Neuron (in vitro differentiated cells): ENCODE measurements around the gene HSPBAP1.
"Not testable (repeated sequence)": the region's sequence is repeated elsewhere in the genome, so short reads cannot be mapped to it uniquely, and the experiment has no call there.

Experiments used
- H2AFZ ChIP-seq: one replicate; pipeline ENCODE4 v1.6.1; 2013; ENCODE audit warnings: low read depth, mild to moderate bottlenecking, inconsistent platforms, low read length, moderate library complexity
- H3K27me3 ChIP-seq: one replicate; pipeline ENCODE4 v1.6.1; 2013; ENCODE audit warnings: low read length; ENCODE audit not compliant: insufficient read depth
- H3K36me3 ChIP-seq: one replicate; pipeline ENCODE4 v1.6.1; 2013; ENCODE audit warnings: low read length; ENCODE audit not compliant: insufficient read depth
- H3K4me1 ChIP-seq: one replicate; pipeline ENCODE4 v1.6.1; 2013; ENCODE audit warnings: low read length; ENCODE audit not compliant: insufficient read depth
- H3K4me3 ChIP-seq: 2 replicates; pipeline ENCODE4 v1.5.1; 2013; ENCODE audit warnings: mild to moderate bottlenecking, low read length, moderate library complexity
- H3K9me3 ChIP-seq: one replicate; pipeline ENCODE4 v1.6.1; 2013; ENCODE audit warnings: low read length

The HSPBAP1 gene

GRCh38 chr3:122747295-122747694 lies 46.3 kb downstream of the HSPBAP1 start:
- H3K9me3 ChIP-seq, H2AFZ ChIP-seq, H3K4me3 ChIP-seq, H3K27me3 ChIP-seq, H3K4me1 ChIP-seq, H3K36me3 ChIP-seq: not testable (repeated sequence)

- Histone ChIP-seq H3K36me3 (peaks cover 4% of the 10 kb centered on the region), H3K4me3 (no peak overlapping the region), H2AFZ (no peak overlapping the region), H3K9me3 (peaks cover 3% of the 10 kb centered on the region), H3K27me3 (no peaks in the 10 kb centered on the region), H3K4me1 (no peaks in the 10 kb centered on the region)
Observed at GRCh38 chr3:122745369-122746021, 48.1 kb downstream of the HSPBAP1 start.

- no peak overlapping the region for H2AFZ ChIP-seq
- no peaks in the 10 kb centered on the region for H3K4me1 ChIP-seq
- peaks cover 3% of the 10 kb centered on the region for H3K9me3 ChIP-seq
- H3K4me3 ChIP-seq = no peak overlapping the region
- peaks cover 12% of the 10 kb centered on the region for H3K36me3 ChIP-seq
- H3K27me3 ChIP-seq = no peaks in the 10 kb centered on the region
Observed at GRCh38 chr3:122743581-122744120, 50.0 kb downstream of the HSPBAP1 start.

- no peak overlapping the region for H3K4me3 ChIP-seq
Observed at GRCh38 chr3:122742234-122742633, 51.4 kb downstream of the HSPBAP1 start.

GRCh38 chr3:122739172-122739571 lies 54.5 kb downstream of the HSPBAP1 start:
- H3K9me3 ChIP-seq = peaks cover 3% of the 10 kb centered on the region
- no peaks in the 10 kb centered on the region for H3K4me1 ChIP-seq
- H3K36me3 ChIP-seq = peaks cover 10% of the 10 kb centered on the region
- no peaks in the 10 kb centered on the region for H3K27me3 ChIP-seq
- no peak overlapping the region for H2AFZ ChIP-seq
- H3K4me3 ChIP-seq = no peak overlapping the region

More at GRCh38 chr3:122742234-122742633, 51.4 kb downstream of the HSPBAP1 start:
- Histone ChIP-seq H3K9me3 (peaks cover 3% of the 10 kb centered on the region), H2AFZ (no peak overlapping the region), H3K27me3 (no peaks in the 10 kb centered on the region), H3K36me3 (peaks cover 10% of the 10 kb centered on the region), H3K4me1 (no peaks in the 10 kb centered on the region)

GRCh38 chr3:122732682-122733525 lies 60.7 kb downstream of the HSPBAP1 start:
- not testable (repeated sequence) for H3K9me3 ChIP-seq, H3K4me1 ChIP-seq, H3K27me3 ChIP-seq, H3K36me3 ChIP-seq, H2AFZ ChIP-seq, H3K4me3 ChIP-seq

- Histone ChIP-seq H2AFZ (no peak overlapping the region), H3K4me3 (no peak overlapping the region), H3K9me3 (peaks cover 3% of the 10 kb centered on the region), H3K36me3 (no peaks in the 10 kb centered on the region), H3K4me1 (no peaks in the 10 kb centered on the region), H3K27me3 (no peaks in the 10 kb centered on the region)
Observed at GRCh38 chr3:122730240-122730639, 63.4 kb downstream of the HSPBAP1 start.

GRCh38 chr3:122728756-122729514 lies 64.7 kb downstream of the HSPBAP1 start:
- Histone ChIP-seq H3K9me3 (peaks cover 3% of the 10 kb centered on the region), H3K36me3 (no peaks in the 10 kb centered on the region), H2AFZ (no peak overlapping the region), H3K27me3 (no peaks in the 10 kb centered on the region), H3K4me3 (no peak overlapping the region), H3K4me1 (no peaks in the 10 kb centered on the region)

GRCh38 chr3:122728186-122728585 lies 65.4 kb downstream of the HSPBAP1 start:
- Histone ChIP-seq H3K27me3 (no peaks in the 10 kb centered on the region), H3K36me3 (no peaks in the 10 kb centered on the region), H3K9me3 (peaks cover 3% of the 10 kb centered on the region), H3K4me1 (no peaks in the 10 kb centered on the region), H2AFZ (no peak overlapping the region), H3K4me3 (no peak overlapping the region)

- H3K4me1 ChIP-seq = no peaks in the 10 kb centered on the region
- peaks cover 2% of the 10 kb centered on the region for H3K9me3 ChIP-seq
- H2AFZ ChIP-seq = no peak overlapping the region
- no peak overlapping the region for H3K4me3 ChIP-seq
- no peaks in the 10 kb centered on the region for H3K27me3 ChIP-seq
- no peaks in the 10 kb centered on the region for H3K36me3 ChIP-seq
Observed at GRCh38 chr3:122727766-122728165, 65.9 kb downstream of the HSPBAP1 start.

GRCh38 chr3:122727294-122727693 lies 66.3 kb downstream of the HSPBAP1 start:
- Histone ChIP-seq H2AFZ (no peak overlapping the region), H3K4me1 (no peaks in the 10 kb centered on the region), H3K36me3 (no peaks in the 10 kb centered on the region), H3K9me3 (peaks cover 2% of the 10 kb centered on the region), H3K4me3 (no peak overlapping the region), H3K27me3 (no peaks in the 10 kb centered on the region)

- H3K4me1 ChIP-seq = no peaks in the 10 kb centered on the region
Observed at GRCh38 chr3:122725106-122725505, 68.5 kb downstream of the HSPBAP1 start.

More at GRCh38 chr3:122725106-122725505, 68.5 kb downstream of the HSPBAP1 start:
- Histone ChIP-seq H2AFZ (no peak overlapping the region), H3K27me3 (no peaks in the 10 kb centered on the region), H3K9me3 (peaks cover 2% of the 10 kb centered on the region), H3K4me3 (no peak overlapping the region), H3K36me3 (no peaks in the 10 kb centered on the region)
